Bronchial epithelial cell (primary cell): ENCODE results near the gene UBXN11. TPM values are rescaled to one million over a fixed set of nuclear protein-coding genes. Genes with fewer than 3 reads are reported as not detected.

Source experiments
- DNase-seq: peaks from one replicate; pipeline ENCODE4 v3.0.0-alpha.2; 2010; ENCODE audit warnings: low read depth
- FAIRE-seq: peaks from 2 replicates; lab custom pipeline; 2011; peaks lifted over from hg19 to GRCh38; lab: Jason Lieb, UNC
- H3K27me3 ChIP-seq: 2 replicates; pipeline ENCODE4 v1.5.1; 2011; ENCODE audit warnings: low read length; ENCODE audit not compliant: control insufficient read depth, insufficient read depth
- H3K36me3 ChIP-seq: 2 replicates; pipeline ENCODE4 v1.5.1; 2011; ENCODE audit warnings: low read length; ENCODE audit not compliant: control insufficient read depth, insufficient read depth
- H3K4me3 ChIP-seq: 2 replicates; pipeline ENCODE4 v1.5.1; 2011; ENCODE audit warnings: mild to moderate bottlenecking, low read depth, low read length, control low read depth
- CTCF ChIP-seq: IDR thresholded peaks from 2 replicates; pipeline ENCODE4 v1.5.1; 2011; ENCODE audit warnings: mild to moderate bottlenecking, moderate library complexity, low read length, control low read depth, inconsistent platforms; ENCODE audit not compliant: insufficient read depth, severe bottlenecking
- total RNA-seq: library from RNA; depleted of rRNA; stranded (reverse); fragments of >200 nt; gene quantifications from 2 replicates; pipeline ENCODE4 v1.2.1, GENCODE V29; 2014

The UBXN11 gene
- total RNA-seq, 1 donor from 2014 or later = 2.6 TPM

DNA sequence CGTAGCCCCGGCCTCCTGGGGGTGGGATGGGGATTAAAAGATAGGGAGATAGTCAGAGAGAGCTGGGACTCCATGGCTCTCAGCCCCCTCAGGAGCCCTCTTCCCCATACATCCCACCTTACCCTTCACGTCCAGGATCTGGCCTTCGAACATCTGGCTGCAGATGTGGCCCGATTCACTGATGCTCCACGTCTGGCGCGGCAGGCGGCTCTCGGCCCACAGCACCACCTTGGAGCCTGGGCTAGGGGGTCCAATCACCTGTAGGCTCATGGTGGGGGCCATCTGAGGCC lies 15.6 kb upstream of the UBXN11 start:
- H3K27me3 ChIP-seq = no peaks in the 10 kb centered on the region
- DNase-seq (no peak), FAIRE-seq (no peak)
- peaks cover 44% of the 10 kb centered on the region for H3K36me3 ChIP-seq
- no peak for TF ChIP-seq CTCF
- H3K4me3 ChIP-seq = no peak overlapping the region

DNA sequence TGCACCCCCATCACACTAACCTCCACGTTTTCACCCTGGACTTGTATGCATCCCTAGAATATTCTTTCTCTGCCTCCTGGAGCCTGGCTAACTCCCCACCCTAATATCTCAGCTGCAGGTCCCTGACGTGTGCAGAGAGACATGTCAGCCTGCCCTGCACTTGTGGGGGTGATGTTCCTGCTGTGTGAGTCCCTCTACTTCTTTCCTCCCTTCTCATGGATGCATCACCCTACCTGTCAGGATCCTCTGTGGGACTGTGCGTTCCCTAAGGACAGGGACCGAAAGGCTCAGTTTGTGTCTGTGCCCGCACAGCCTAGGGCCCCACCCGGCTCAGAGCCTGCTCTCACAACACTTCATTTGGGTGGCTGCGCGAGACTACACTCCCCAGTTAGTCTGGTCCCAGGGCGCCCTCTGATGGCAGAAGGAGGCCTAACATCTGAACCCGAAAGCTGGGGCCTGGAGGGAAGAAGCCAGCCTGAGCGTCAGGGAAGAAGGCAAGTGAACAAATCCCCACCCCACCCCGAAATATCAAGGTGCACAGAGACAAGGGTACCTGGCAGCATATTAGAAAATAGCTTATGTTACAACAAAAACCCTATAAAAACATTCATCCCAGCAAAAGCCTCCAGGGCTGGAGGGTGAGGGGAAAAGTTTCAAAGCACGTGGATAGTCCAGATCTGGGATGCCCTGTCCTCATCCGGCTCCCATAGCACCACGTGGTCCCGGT lies 15.0 kb upstream of the UBXN11 start:
- peak; percentile 72 for FAIRE-seq
- DNase-seq = peak; percentile 62
- peaks cover 41% of the 10 kb centered on the region for H3K36me3 ChIP-seq
- no peaks in the 10 kb centered on the region for H3K27me3 ChIP-seq
- peak; percentile 89 for TF ChIP-seq CTCF
- H3K4me3 ChIP-seq = no peak overlapping the region

DNA sequence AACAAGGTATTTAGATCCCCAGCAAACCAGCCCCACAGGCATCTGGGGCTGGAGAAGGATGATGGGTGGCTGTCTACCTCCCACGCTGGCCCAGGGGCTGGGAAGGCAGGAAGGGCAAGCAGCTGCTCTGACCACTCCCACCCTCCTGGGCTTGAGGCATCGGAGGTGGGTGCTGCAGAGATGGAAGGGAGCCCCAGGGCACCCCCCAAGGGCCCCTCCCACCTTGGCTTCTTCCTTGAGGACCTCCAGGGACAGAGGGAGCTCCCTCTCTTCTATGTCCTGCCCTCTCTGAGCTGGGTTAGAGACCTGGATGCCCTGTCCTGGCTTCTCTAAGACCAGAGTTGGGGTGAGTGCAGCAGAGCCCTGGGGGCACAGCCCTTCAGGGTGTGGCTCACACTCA lies 14.5 kb upstream of the UBXN11 start:
- Histone ChIP-seq H3K27me3 (no peaks in the 10 kb centered on the region), H3K36me3 (peaks cover 40% of the 10 kb centered on the region), H3K4me3 (no peak overlapping the region)
- no peak for FAIRE-seq
- no peak for DNase-seq
- TF ChIP-seq CTCF = no peak

DNA sequence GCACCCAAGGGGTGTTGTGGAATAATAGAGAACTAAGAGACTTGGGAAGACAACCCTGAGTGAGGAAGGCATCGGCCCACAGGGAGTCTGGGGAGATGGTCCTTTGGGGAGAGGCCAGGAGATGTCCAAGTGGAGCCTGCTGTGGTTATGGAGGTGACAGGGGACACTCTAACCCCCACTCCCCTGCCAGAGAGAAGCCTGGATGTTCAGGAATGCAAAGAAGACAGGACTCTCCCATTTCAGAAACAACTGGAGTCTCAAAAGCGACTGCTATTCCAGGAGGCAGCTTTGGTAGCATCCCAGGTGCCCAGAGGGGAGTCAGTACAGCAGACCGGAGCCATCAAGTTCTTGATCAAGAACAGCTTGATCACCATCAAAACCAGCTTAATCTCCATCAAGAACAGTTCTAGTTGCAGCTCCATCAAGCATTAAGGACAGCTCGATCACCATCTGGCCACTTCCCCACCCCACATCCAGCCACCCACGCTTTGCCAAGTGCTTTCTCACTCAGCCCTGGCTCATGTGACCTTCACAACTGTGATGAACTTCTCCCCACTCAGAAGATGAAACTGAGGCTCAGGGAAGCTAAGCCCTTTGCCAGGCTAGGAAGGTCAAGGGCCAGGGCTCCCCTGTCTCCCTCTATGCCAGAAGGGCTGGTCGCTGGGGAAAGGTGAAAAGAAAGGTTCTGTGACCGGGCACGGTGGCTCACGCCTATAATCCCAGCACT lies 12.1 kb upstream of the UBXN11 start:
- no peaks in the 10 kb centered on the region for H3K27me3 ChIP-seq

GRCh38 chr1:26317612-26318337 lies 11.3 kb upstream of the UBXN11 start, which contains the start of gene CD52:
Gene CD52, plus strand, starts transcription at chr1:26317958. Its CDS starts 60 bp downstream, at chr1:26318018.
- DNase-seq (no peak), FAIRE-seq (no peak)
- Histone ChIP-seq H3K4me3 (no peak within 1 kb of the TSS), H3K27me3 (no peaks in the 10 kb centered on the region), H3K36me3 (peaks cover 15% of the 10 kb centered on the region)
- no peak for TF ChIP-seq CTCF

More for the DNA sequence above, 12.1 kb upstream of the UBXN11 start:
- no peak for TF ChIP-seq CTCF
- Histone ChIP-seq H3K4me3 (no peak overlapping the region), H3K36me3 (peaks cover 19% of the 10 kb centered on the region)
- no peak for DNase-seq
- FAIRE-seq = no peak
